ENCODE measurements around the gene RHOU.
"Not testable (repeated sequence)": the region's sequence is repeated elsewhere in the genome, so short reads cannot be mapped to it uniquely, and the experiment has no call there.

Gene RHOU

GRCh38 chr1:228734881-228735801 is at the start of gene RHOU:
TSS of gene RHOU (plus strand) at chr1:228735479. CDS start at chr1:228735743, 264 bp downstream.
- in situ Hi-C loops (cut with HindIII; ENCODE audit: low sequenced_read_pairs), result no loop called here

- in situ Hi-C loops (cut with HindIII; ENCODE audit: low sequenced_read_pairs), result no loop called here
Observed at GRCh38 chr1:228687587-228687986, 47.7 kb upstream of the RHOU start.

- in situ Hi-C loops (cut with HindIII; ENCODE audit: low sequenced_read_pairs), result no loop called here
Observed at GRCh38 chr1:228689255-228689654, 46.0 kb upstream of the RHOU start.

- in situ Hi-C loops (cut with HindIII; ENCODE audit: low sequenced_read_pairs), result no loop called here
Observed at GRCh38 chr1:228691211-228691610, 44.1 kb upstream of the RHOU start.

GRCh38 chr1:228691926-228692325 is 43.4 kb upstream of the RHOU start:
- in situ Hi-C loops (cut with HindIII; ENCODE audit: low sequenced_read_pairs), result no loop called here

- in situ Hi-C loops (cut with HindIII; ENCODE audit: low sequenced_read_pairs), result not testable (repeated sequence)
Observed at GRCh38 chr1:228694447-228694846, 40.8 kb upstream of the RHOU start.

GRCh38 chr1:228695015-228695955 is 40.0 kb upstream of the RHOU start:
- in situ Hi-C loops (cut with HindIII; ENCODE audit: low sequenced_read_pairs), result loop anchor here (5.0 kb wide), 1 partner anchor 332 kb away; no protein-coding TSS in a partner anchor

GRCh38 chr1:228697207-228698016 is 37.9 kb upstream of the RHOU start:
- in situ Hi-C loops (cut with HindIII; ENCODE audit: low sequenced_read_pairs), result loop anchor here (5.0 kb wide), 1 partner anchor 330 kb away; no protein-coding TSS in a partner anchor

- in situ Hi-C loops (cut with HindIII; ENCODE audit: low sequenced_read_pairs), result loop anchor here (5.0 kb wide), 1 partner anchor 329 kb away; no protein-coding TSS in a partner anchor
Observed at GRCh38 chr1:228698017-228698329, 37.3 kb upstream of the RHOU start.

GRCh38 chr1:228702433-228702832 is 32.8 kb upstream of the RHOU start:
- in situ Hi-C loops (cut with HindIII; ENCODE audit: low sequenced_read_pairs), result loop anchor here (5.0 kb wide), 1 partner anchor 100 kb away; no protein-coding TSS in a partner anchor

GRCh38 chr1:228706305-228706704 is 29.0 kb upstream of the RHOU start:
- in situ Hi-C loops (cut with HindIII; ENCODE audit: low sequenced_read_pairs), result no loop called here

- in situ Hi-C loops (cut with HindIII; ENCODE audit: low sequenced_read_pairs), result no loop called here
Observed at GRCh38 chr1:228717081-228717480, 18.2 kb upstream of the RHOU start.

GRCh38 chr1:228721407-228721806 is 13.9 kb upstream of the RHOU start:
- in situ Hi-C loops (cut with HindIII; ENCODE audit: low sequenced_read_pairs), result no loop called here

GRCh38 chr1:228723287-228723686 is 12.0 kb upstream of the RHOU start:
- in situ Hi-C loops (cut with HindIII; ENCODE audit: low sequenced_read_pairs), result no loop called here

GRCh38 chr1:228723921-228724320 is 11.4 kb upstream of the RHOU start:
- in situ Hi-C loops (cut with HindIII; ENCODE audit: low sequenced_read_pairs), result no loop called here

GRCh38 chr1:228725178-228725577 is 10.1 kb upstream of the RHOU start:
- in situ Hi-C loops (cut with HindIII; ENCODE audit: low sequenced_read_pairs), result no loop called here

- in situ Hi-C loops (cut with HindIII; ENCODE audit: low sequenced_read_pairs), result no loop called here
Observed at GRCh38 chr1:228727681-228728171, 7.6 kb upstream of the RHOU start.

GRCh38 chr1:228732426-228732825 is 2.9 kb upstream of the RHOU start:
- in situ Hi-C loops (cut with HindIII; ENCODE audit: low sequenced_read_pairs), result no loop called here

GRCh38 chr1:228733576-228733975 is 1.7 kb upstream of the RHOU start:
- in situ Hi-C loops (cut with HindIII; ENCODE audit: low sequenced_read_pairs), result no loop called here

- in situ Hi-C loops (cut with HindIII; ENCODE audit: low sequenced_read_pairs), result no loop called here
Observed at GRCh38 chr1:228735871-228736586, 750 bp downstream of the RHOU start.

All from endothelial cell of hepatic sinusoid (primary cell).